A549 (cell line): ENCODE data around the gene PLCB3.

Experiments
- BHLHE40 ChIP-seq: IDR thresholded peaks from 2 replicates; pipeline ENCODE4 v1.6.1; 2012; ENCODE audit warnings: low read depth, low read length, inconsistent platforms
- CTCF ChIP-seq: fragments of >200 bp; sonication (Bioruptor Twin); formaldehyde crosslinking; IDR thresholded peaks from 3 replicates; pipeline ENCODE4 v1.5.1; 2016
- E2F6 ChIP-seq: IDR thresholded peaks from 2 replicates; pipeline ENCODE4 v1.6.1; 2012; ENCODE audit warnings: low read depth, borderline replicate concordance
- POLR2A ChIP-seq: IDR thresholded peaks from 2 replicates; pipeline ENCODE4 v1.6.1; 2012; ENCODE audit warnings: mild to moderate bottlenecking, low read length
- REST ChIP-seq: fragments of 200-600 bp; sonication (generic); IDR thresholded peaks from 2 replicates; pipeline ENCODE4 v1.6.1; 2016; ENCODE audit warnings: antibody characterized with exemption, mild to moderate bottlenecking, moderate library complexity

- TF ChIP-seq CTCF (no peak), E2F6 (no peak), POLR2A (no peak), BHLHE40 (no peak), REST (no peak)
Observed at GRCh38 chr11:64220798-64221197, 30.5 kb upstream of the PLCB3 start.
